PC-3 (cell line): ENCODE measurements around the gene TRRAP.

Experiments
- CTCF ChIP-seq: fragments of 300-600 bp; sonication (generic); conservative IDR thresholded peaks from 2 replicates; pipeline ENCODE4 v1.5.1; 2017; ENCODE audit warnings: antibody characterized with exemption, low read depth, mild to moderate bottlenecking, low read length
- EZH2 ChIP-seq: fragments of 300-600 bp; sonication (generic); IDR thresholded peaks from one replicate; pipeline ENCODE4 v1.6.1; 2017; ENCODE audit warnings: antibody characterized with exemption, mild to moderate bottlenecking, low read length; ENCODE audit not compliant: unreplicated experiment
- EZH2phosphoT487 ChIP-seq: fragments of 300-600 bp; sonication (generic); IDR thresholded peaks from 2 replicates; pipeline ENCODE4 v1.6.1; 2018; ENCODE audit warnings: mild to moderate bottlenecking, antibody characterized with exemption, low read length, borderline replicate concordance

- TF ChIP-seq CTCF (no peak), EZH2 (no peak), EZH2phosphoT487 (no peak)
Observed at GRCh38 chr7:98884416-98884815, 6.1 kb downstream of the TRRAP start.
